ENCODE results near the gene ACSL3.

- no peak for TF ChIP-seq CTCF (IDR thresholded peaks at IDR 0.05; ENCODE audit: low read length)
- no peak for TF ChIP-seq EZH2 (IDR thresholded peaks at IDR 0.05; ENCODE audit: borderline replicate concordance, low read length)
These were observed 83.0 kb downstream of the ACSL3 start for GRCh38 chr2:222943820-222944219.
